SH-SY5Y (cell line): ENCODE data around the gene SEL1L3.

ENCODE experiments used
- GATA2 ChIP-seq: IDR thresholded peaks from 2 replicates; pipeline ENCODE4 v1.6.1; 2011; ENCODE audit warnings: mild to moderate bottlenecking, low read depth, low read length
- GATA3 ChIP-seq: IDR thresholded peaks from 2 replicates; pipeline ENCODE4 v1.6.1; 2011; ENCODE audit warnings: low read depth, mild to moderate bottlenecking, low read length, moderate library complexity

- no peak for TF ChIP-seq GATA2
- TF ChIP-seq GATA3 = no peak
These were observed 51.5 kb downstream of the SEL1L3 start for GRCh38 chr4:25811374-25811690.
